Fibroblast of the conjunctiva (primary cell): Measurements from ENCODE around the gene SLC52A1.
A peak's percentile ranks its signal among the peaks of the same experiment; 100 is the strongest.
"Not testable (repeated sequence)": the region's sequence is repeated elsewhere in the genome, so short reads cannot be mapped to it uniquely, and the experiment has no call there.

Source experiments
- DNase-seq: peaks from one replicate; pipeline ENCODE4 v3.0.0-alpha.2; 2010; ENCODE audit warnings: low read depth

SLC52A1 gene

DNA sequence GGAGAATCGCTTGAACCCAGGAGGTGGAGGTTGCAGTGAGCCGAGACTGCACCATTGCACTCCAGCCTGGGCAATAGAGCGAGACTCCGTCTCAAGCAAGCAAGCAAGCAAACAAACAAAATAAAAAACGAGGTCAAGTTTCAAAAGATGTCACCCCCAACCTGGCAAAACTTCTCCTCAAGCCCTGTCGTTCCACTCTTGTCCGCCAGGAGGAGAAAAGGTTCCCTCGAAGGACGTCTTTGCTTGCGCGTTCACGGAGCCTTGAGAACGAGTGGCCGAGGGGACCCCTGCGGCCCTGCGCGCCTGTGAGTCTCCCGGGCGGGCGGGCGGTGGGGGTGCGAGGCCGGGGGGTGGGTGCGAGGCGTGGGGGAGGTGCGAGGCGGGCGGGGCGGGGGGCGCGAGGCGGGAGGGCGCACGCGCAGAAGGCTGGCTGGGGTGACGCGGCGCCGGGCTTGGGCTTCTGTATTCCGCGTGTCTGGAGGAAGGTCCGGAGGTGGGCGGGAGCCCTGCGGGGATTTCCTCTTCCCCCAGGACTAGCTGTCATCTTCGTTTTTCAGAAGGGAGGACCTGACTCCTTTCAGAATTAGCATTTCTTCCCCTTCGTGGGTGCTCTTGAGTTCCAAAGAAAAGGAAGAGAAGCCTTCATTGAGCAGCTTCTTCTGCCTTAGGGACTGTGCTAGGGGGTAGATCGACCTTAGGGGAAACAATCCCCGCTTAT is 3.7 kb downstream of the SLC52A1 start:
- DNase-seq, result peak; percentile 47

DNA sequence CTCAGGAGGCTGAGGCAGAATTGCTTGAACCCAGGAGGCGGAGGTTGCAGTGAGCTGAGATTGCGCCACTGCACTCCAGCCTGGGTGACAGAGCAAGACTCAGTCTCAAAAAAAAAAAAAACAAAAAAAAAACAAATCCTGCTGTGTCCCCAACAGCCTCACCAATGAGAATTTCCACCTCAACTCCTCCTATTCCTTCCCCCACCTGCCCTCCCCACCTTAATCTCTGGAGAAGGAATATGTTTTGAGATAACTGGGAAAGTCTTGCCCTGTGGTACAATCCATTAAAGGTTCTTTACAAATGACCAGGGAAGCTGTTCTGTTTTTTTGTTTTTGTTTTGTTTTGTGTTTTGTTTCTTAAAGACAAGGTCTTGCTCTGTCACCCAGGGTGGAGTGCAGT is 5.1 kb downstream of the SLC52A1 start:
- not testable (repeated sequence) for DNase-seq

DNA sequence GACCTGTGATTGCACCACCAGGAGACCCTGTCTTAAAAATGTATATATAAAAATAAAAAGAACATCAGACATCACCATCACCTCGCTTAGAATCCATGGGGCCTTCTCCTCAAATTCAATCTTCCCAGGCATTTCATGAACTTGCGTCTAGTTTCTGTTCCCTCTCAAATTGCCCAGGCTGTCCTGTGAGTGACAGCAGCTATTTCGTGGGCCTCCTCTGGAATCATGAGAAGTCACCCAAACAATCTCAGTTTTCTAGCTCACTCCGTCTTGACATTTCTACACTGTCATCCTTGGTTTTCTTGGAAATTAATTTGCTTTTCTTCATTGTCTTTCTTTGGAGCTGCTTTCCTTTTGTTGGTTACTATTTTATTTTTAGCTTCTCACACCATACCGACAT is 7.3 kb downstream of the SLC52A1 start:
- no peak for DNase-seq

DNA sequence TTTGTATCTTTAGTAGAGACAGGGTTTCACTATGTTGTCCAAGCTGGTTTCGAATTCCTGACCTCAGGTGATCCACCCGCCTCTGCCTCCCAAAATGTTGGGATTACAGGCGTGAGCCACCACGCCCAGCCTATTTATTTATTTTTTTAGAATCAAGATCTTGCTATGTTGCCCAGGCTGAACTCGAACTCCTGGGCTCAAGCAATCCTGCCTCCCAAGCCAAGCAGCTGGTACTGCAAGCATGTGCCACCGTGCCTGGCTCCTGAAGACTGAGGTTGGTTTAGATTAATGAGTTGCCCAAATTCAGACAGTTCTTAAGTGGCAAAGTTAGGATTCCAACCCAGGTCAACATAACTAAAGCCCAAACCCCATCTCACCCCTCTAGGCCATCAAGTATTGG is 7.9 kb downstream of the SLC52A1 start:
- no peak for DNase-seq

DNA sequence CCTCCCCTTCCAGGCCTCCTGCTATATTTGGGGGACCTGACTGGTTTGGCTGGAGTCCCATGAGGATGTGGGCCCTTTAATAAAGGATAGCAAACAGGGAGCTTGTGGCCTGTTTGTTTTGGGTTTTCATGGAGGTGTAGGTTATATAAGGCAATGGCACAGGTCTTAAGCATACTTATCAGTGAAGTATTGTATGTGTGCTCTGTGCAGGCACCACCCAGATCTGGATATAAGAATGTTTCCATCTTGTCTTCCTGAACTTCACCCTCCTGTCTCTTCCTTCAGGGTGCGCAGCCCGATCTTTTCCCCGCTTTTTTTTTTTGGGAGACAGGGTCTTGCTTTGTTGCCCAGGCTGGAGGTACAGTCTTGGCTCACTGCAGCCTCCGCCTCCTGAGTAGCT is 10.6 kb downstream of the SLC52A1 start:
- DNase-seq, result no peak

DNA sequence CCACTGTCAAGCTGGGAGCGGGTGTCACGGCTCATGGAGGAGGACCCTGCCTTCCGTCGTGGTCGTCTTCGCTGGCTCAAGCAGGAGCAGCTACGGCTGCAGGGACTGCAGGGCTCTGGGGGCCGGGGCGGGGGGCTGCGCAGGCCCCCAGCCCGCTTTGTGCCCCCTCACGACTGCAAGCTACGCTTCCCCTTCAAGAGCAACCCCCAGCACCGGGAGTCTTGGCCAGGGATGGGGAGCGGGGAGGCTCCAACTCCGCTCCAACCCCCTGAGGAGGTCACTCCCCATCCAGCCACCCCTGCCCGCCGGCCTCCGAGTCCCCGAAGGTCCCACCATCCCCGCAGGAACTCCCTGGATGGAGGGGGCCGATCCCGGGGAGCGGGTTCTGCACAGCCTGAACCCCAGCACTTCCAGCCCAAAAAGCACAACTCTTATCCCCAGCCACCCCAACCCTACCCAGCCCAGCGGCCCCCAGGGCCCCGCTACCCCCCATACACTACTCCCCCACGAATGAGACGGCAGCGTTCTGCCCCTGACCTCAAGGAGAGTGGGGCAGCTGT is 11.6 kb downstream of the SLC52A1 start:
- DNase-seq, result no peak

DNA sequence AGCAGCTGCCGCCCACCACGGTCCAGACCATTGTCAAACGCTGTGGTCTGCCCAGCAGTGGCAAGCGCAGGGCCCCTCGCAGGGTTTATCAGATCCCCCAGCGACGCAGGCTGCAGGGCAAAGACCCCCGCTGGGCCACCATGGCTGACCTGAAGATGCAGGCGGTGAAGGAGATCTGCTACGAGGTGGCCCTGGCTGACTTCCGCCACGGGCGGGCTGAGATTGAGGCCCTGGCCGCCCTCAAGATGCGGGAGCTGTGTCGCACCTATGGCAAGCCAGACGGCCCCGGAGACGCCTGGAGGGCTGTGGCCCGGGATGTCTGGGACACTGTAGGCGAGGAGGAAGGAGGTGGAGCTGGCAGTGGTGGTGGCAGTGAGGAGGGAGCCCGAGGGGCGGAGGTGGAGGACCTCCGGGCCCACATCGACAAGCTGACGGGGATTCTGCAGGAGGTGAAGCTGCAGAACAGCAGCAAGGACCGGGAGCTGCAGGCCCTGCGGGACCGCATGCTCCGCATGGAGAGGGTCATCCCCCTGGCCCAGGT is 13.0 kb downstream of the SLC52A1 start:
- DNase-seq, result no peak

DNA sequence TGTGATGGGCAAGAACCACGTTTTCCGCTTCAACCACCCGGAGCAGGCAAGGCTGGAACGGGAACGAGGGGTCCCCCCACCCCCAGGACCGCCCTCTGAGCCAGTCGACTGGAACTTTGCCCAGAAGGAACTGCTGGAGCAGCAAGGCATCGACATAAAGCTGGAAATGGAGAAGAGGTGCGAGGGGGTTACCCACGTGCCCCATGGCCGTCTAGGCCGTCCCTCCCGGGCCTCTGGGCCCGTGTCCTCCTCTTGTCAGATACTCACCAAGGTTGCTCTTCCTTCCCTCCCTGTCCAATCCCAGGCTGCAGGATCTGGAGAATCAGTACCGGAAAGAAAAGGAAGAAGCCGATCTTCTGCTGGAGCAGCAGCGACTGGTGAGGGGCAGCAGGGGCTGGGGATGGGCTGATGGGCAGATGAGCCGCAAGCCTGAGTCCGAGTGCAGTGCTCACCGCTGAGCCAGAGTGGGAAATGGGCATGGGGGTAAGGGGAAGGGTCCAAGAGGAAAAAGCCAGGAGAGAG is 14.7 kb downstream of the SLC52A1 start:
- no peak for DNase-seq

DNA sequence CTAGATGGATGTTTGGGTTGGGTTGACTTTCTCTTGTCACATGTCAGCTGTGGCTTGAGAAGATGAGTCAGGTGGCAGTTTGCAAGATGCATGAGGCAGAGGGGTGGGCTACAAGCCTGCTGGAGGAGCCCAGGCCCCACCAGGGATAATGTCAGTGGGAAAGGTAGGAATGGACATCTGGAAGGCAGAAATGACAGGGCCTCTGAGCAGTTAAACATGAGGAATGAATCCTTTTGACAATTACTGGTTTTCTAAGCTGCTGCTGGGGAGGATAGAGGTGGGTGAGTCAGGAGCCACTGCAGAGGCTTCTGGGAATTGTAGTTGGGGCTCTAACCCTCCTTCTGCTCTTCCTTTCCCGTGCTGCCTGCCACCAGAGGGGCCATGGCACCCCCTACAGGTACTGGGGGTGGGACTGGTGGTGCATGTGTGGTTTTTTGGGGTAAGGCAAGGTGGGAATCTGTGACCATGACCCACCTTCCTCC is 15.7 kb downstream of the SLC52A1 start:
- no peak for DNase-seq

DNA sequence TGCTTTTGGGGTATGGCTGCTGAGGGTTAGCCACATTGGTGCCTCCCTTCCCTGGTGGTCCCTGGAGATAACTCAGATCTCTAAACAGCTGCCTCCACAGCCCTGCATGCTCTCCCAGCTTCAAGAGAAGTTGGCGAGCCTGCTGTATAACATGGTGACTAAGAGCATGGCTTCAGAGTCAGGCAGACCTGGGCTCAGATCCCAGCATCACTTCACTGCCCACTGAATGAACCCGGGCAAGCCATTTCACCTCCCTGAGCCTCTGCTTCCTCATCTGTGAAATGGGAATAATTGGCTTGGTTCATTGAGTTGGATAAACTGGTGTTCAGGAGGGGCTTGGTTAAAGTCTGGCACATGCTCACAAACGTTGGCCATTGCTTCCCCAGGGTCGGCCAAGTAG is 20.9 kb downstream of the SLC52A1 start:
- no peak for DNase-seq

DNA sequence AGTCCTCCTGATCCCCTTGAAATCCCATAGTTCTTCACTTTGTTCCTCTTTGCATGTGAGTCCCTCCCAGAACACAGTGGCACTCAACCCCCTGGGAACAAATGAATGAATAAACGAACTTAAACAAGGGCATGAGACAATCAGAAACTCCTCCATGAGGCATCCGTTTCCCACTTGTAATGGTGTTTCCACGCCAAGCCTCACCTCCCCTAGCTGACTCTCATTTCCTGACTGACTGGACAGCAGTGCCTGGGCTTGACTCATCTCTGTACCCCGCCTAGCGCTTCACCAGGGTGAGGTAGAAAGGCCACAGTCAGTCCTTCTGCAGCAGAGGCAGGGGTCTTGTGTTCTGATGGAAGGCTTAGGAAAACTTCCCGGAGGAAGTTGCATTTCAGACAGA is 23.3 kb downstream of the SLC52A1 start:
- DNase-seq, result no peak

DNA sequence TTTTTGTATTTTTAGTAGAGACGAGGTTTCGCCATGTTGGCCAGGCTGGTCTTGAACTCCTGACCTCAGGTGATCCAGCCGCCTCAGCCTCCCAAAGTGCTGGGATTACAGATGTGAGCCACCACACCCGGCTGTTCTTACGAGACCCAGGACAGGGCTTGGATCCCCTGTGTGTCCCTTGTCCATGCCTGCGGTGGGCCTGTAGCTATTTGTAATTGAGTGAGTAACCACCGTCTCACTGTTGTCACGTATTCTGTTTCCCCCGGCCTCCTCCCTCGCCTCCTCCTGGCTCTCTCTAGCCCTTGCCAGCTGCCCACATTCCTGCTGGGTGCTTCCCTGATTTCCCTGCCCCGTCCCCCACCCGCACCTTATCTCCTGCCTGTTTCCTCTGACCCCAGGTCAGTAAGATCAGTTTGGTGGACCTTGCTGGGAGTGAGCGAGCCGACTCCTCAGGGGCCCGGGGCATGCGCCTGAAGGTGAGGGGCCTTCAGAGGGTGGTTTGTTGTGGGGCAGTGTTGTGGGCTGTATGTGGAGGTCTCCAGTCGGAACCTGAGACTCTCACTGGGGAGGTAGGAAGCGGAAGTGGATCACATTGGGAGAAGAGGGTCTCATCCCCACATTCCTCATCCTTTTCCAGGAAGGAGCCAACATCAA is 31.9 kb downstream of the SLC52A1 start:
- no peak for DNase-seq

DNA sequence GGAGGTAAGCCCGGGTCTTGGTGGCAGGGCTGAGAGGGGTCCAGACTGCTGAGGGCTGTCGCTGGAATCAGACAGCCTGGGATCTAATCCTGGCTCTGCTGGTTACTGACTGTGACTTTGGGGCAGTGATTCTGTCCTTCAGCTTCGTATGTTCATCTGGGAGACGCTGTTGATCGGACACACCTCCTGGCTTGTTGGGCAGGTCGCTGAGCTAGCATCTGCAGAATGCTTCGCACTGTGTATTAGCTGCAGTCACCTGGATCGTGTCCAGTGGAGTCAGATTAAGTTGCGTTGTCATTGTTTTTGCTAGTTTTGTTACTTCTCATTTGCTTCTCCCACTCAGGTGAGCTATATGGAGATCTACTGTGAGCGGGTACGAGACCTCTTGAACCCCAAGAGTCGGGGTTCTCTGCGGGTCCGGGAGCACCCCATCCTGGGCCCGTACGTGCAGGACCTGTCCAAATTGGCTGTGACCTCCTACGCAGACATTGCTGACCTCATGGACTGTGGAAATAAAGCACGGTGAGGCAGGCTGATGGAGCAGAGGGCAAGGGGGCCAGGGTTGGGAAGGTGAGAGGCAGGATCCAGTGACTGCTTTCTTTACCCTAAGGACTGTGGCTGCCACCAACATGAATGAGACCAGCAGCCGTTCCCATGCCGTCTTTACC is 33.0 kb downstream of the SLC52A1 start:
- no peak for DNase-seq

DNA sequence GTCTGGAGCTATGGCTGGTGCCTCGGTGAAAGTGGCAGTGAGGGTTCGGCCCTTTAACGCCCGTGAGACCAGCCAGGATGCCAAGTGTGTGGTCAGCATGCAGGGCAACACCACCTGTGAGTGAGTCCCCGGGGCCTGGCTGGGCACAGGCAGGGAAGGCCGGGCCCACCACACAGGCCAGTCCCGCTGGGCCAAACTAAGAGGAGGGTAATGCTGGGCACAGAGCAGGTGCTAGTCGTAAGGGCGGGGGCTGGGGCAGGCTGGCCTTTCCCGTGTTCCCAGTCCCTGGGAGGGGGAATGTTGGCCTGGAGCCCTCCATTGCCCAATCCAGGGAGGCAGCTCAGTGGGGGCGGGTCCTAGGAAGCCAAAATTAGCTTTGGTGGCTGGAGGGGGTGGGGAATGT is 35.0 kb downstream of the SLC52A1 start:
- no peak for DNase-seq

DNA sequence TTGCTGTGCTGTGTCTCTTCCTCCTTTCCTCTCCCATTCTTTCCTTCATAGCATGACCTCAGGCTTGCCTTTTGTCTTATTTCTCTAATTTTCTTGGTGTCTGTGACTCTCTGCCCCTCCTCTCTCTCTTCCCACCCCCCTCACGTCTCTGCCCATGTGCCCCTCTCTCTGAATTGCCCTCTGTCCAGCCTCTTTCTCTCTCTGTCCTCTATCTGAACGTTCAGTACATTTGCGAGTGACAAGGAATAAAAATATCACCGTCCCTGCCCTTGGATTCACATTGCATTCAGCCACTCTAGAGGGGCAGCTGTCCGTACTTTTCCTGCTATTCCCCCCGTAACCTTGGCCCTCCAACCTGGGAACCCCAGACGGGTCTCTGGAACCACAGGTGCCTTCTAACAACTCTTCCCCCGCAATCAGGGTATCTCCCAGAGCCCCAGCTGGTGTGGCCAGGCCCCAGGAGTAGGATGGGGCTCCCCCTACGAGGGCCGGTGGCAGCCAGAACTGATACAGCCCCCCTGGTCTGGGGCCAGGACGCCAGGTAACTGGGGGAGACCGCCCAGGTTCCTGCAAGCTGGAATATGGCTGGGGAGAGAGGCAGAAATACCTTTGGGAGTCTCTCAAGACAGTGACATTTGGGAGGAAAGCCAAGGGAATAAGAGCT is 35.7 kb downstream of the SLC52A1 start:
- DNase-seq, result no peak

DNA sequence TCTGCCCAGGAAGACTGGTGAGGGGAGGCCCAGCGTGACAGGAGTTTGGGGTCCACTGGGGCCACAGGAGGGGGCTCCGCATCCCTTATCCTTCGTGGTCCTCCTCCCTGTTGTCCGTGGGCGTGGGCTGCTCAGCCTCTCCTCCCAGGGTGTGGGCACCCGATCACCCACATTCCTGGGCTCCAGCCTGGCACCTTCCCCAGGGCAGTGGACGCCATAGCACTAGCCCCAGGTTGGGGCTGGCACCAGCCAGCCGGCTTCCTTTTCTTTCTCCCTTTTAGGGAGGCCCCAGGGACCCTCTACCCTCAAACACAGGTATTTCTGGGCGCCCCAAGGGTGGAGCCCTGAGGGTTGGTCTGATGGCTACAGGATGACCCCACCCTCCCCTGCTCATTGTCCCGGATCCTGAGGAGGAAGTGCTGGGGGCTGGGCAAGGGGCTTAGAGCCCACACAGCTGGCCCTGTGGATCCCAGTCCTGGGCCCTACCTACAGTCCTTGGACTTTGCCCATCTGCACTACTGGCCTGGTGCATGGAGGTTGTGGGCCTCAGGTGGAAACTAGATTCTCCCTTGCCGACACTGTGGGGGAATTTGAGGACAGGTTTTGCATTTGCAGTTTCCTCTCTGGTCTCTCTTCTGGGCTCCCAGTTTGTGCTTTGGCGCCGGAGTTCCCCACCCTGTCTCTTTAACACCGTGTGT is 36.3 kb downstream of the SLC52A1 start:
- no peak for DNase-seq

DNA sequence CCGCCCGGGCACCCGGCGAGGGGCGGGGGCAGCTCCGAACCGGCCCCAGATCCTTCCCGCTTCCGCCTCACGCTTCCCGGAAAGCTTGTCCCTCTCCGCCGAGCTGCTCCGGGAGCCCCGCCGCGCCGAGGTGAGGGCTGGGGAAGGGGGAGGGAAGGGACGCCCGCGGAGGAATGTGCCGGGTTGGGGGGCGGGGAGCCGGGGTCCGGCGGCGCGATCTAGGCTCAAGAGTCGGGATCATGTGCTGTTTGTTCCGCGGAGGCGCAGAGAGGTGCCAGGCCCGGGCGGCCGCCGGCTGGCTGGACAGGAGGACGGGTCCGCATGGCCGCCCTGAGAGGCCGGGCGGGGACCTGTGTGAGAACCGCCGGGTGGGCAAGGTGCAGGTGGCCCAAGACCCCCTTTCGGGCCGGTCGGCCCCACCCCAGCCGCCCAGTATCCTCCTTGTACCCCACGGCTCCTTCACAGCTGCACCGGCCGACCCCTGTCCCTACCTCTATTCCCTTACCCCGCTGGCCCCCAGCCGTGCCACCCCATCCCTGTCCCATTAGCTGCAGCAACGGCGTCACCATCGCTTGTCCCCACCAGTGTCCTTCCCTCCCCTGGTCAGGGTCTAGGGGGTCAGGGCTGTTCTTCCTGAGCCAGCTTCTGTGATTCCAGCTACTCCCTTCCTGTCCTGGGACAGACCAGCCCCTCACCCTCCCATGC is 37.0 kb downstream of the SLC52A1 start:
- DNase-seq, result no peak

DNA sequence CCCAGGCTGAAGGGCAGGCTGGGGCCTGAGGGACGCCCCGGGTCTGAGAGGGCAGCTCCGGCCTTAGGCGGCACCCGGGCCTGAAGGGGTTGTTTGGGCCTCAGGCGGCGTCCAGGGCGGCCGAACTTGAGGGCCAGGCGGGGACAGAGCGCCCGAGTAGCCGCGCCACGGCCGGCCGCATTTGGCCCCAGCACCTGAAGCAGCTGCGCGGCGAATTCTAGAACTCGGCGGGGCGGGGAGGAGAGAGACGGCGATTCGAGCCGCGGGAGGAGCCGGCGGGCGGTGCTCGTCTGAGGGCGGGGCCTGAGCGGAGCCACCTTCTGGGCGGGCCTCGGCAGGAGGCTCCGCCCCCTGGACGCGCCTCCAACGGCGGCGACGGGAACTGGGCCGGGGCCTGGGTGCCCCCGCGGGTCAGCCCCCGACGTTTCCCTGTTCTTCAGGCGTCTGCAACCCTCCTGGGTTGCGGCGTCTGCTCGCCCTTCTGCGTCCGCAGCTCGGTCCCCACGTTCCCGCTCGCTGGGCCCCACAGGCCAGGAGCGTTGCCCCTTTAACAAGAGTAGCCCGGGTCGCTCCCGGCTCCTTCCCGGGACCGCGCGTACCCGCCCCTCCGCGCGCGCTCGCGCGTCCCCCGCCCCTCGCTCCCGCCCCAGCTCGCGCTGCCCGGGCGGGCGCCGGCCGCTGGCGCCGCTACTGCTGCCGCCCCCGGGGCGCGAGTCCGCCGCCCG is 37.8 kb downstream of the SLC52A1 start, which contains the start of the genes INCA1 and KIF1C:
Gene INCA1 (minus strand): TSS at position 221 of the 725 bp plus-strand sequence. CDS start 3,085 bp downstream, outside the sequence.
Gene KIF1C (plus strand): TSS at position 649 of the 725 bp plus-strand sequence. CDS start 2,297 bp downstream, outside the sequence.
- peak; percentile 68 for DNase-seq

DNA sequence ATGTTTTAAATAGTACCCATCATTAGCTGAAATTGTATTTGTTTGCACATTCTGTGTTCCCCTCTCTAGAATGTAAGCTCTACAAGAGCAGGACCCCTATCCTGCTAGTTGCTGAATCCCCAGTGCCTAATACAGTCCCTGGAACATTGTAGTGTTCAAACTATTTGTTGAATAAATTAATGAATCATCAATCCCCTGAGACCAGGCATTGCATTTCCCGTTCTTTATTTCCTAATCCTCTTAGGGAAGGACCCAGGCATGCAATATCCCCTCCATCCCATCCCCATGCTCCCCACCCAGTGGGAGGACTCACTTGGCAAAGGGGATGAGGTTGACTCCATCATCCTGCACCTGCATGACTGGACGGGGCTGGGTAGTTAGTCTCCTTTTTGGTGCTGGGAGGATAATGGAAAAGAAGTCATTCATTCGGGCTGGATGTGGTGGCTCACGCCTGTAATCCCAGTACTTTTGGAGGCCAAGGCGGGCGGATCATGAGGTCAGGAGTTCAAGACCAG is 41.1 kb downstream of the SLC52A1 start:
- no peak for DNase-seq
